AG09319 (cell line): ENCODE results near the gene CPSF2.

ENCODE experiments used
- DNase-seq: peaks from one replicate; pipeline ENCODE4 v3.0.0-alpha.2; 2010; ENCODE audit warnings: low read depth; ENCODE audit errors: extremely low read depth
- TF ChIP-seq, protein P1 (sequence below): IDR thresholded peaks from 2 replicates; pipeline ENCODE4 v1.5.1; 2011; ENCODE audit warnings: low read depth, mild to moderate bottlenecking, inconsistent platforms, low read length, moderate library complexity

Gene CPSF2

DNA sequence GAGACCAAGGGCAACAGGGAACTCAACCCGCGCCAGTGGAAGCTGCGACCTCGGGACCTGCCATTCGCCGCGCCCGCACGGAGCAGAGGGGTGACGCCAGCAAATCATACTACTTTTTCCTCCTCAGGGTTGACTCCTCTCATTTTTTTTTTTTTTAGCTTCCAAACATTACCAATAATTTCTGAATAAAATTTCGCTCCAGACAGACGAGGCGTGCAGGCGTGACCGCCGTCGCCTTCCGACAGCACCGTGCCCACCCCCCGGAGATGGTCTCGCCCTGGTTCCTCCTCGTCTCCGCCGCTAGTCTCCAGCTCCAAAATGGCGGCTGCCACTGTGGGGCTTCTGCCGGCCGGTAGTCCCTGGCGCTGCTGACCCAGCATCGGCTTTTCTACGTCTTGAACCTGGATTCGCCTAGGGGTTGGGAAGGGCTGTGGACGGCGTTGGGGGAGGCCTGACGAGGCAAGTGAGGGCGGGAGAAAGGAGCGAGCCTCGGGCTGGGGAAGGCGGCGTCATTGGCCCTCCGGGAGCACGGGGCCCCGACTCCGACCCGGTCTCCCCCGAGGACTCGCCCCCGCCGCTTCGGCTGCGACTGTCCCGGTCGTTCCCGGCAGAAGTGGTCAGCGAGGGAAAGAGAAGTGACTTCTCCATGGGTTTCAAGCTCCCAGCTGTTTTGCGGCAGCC lies at the start of gene CPSF2, which contains the start of gene NDUFB1:
TSS of gene CPSF2 (plus strand) at position 300 of the 681 bp plus-strand sequence. CDS start 9,016 bp downstream, outside the sequence.
TSS of gene NDUFB1 (minus strand) at position 37 of the 681 bp plus-strand sequence. CDS start 4,069 bp downstream, outside the sequence.
- DNase-seq: peak; percentile 49
- TF ChIP-seq, protein P1, sequence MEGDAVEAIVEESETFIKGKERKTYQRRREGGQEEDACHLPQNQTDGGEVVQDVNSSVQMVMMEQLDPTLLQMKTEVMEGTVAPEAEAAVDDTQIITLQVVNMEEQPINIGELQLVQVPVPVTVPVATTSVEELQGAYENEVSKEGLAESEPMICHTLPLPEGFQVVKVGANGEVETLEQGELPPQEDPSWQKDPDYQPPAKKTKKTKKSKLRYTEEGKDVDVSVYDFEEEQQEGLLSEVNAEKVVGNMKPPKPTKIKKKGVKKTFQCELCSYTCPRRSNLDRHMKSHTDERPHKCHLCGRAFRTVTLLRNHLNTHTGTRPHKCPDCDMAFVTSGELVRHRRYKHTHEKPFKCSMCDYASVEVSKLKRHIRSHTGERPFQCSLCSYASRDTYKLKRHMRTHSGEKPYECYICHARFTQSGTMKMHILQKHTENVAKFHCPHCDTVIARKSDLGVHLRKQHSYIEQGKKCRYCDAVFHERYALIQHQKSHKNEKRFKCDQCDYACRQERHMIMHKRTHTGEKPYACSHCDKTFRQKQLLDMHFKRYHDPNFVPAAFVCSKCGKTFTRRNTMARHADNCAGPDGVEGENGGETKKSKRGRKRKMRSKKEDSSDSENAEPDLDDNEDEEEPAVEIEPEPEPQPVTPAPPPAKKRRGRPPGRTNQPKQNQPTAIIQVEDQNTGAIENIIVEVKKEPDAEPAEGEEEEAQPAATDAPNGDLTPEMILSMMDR: no peak

DNA sequence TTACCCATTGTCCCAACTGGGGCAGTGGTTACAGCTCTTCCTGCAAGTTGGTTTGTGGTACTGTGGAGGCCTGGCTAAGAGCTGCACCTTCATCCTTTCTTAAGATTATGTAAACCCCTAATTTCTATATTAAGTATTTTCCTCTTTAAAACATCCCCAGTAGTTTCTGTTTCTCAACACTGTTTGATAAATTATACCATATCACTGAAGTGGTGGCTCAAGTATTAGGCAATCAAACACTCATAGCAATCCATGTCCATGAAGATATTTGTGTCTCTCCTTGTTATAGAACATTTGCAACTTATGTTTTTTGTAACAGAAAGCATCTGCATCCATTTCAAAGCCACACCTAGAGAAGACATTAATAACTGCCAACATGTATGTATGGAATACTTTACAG lies 47.2 kb upstream of the CPSF2 start:
- TF ChIP-seq, protein P1: no peak
- DNase-seq: no peak

DNA sequence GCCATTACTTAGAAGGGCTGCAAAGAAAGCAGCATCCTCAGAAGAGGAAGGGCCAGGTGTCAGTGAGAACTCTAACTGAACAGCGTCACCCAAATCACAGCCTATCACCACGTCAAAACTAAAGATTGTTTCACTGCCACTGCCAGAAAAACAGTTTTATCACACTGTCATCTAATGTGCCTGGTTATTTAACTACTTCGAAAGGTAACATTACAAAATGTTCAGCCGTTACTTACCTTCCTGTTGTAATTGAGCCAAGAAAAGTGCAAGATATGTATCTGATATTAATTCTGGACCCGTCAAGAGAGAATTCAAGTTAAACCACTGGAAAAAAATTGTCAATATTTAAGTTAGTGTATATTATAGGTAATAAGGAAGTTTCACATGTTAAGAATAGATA lies 33.3 kb upstream of the CPSF2 start:
- no peak for DNase-seq
- TF ChIP-seq, protein P1: no peak

DNA sequence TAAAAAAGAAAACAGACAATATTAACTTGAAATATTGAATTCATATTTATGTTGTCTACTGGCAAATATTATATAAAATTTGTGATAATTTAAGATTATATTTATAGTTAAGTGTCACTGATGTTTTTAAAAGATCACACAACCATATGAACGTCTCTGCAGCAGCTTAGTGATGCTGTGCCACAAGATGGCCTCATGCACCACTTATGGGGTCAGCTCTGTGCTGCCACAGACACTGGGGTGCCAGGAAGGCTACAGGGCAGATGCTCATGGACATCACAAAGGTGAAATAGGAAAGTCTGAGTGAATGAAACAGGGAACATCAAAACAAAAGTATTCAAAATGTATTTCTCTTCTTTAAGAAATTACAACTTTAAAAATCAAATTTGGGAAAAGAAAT lies 28.4 kb upstream of the CPSF2 start:
- DNase-seq: no peak
- TF ChIP-seq, protein P1: peak; percentile 5

GRCh38 chr14:92099802-92100201 lies 22.0 kb upstream of the CPSF2 start:
- TF ChIP-seq, protein P1: no peak

DNA sequence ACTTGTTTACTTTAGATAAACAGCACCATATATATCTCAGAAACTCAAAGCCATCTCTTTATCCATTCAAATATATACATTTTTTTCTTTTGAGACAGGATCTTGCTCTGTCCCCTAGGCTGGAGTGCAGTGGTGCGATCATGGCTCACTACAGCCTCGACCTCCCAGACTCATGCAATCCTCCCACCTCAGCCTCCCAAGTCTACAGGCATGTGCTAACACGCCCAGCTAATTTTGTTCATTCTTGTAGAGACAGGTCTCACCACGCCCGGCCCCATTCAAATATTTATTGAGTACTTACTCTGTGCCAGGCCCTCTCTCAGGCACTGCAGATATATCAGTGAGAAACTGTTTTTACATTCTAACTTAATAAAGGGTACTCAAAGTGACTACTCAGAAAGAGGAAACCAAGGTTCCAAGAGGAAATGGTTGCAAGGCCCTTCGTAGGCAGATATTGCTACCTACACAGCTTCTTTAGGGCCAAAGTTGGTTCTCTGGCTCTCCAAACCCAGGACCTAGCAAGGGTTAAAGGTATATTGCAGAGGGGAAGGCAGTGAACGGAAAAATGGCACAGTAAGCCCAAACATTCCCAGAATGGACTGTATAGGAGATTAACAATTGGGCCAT lies 18.3 kb upstream of the CPSF2 start:
- TF ChIP-seq, protein P1: no peak
- no peak for DNase-seq

More at GRCh38 chr14:92099802-92100201, 22.0 kb upstream of the CPSF2 start:
- no peak for DNase-seq
